HG03565 (cell line): Measurements from ENCODE around the gene EIF2B2.
A peak's percentile ranks its signal among the peaks of the same experiment; 100 is the strongest.

Source experiments
- ATAC-seq: cut with Tn5 transposase; IDR thresholded peaks from one replicate; pipeline ENCODE4 v1.9.1; 2021; ENCODE audit warnings: mild to moderate bottlenecking, moderate library complexity; ENCODE audit not compliant: unreplicated experiment

EIF2B2 gene

DNA sequence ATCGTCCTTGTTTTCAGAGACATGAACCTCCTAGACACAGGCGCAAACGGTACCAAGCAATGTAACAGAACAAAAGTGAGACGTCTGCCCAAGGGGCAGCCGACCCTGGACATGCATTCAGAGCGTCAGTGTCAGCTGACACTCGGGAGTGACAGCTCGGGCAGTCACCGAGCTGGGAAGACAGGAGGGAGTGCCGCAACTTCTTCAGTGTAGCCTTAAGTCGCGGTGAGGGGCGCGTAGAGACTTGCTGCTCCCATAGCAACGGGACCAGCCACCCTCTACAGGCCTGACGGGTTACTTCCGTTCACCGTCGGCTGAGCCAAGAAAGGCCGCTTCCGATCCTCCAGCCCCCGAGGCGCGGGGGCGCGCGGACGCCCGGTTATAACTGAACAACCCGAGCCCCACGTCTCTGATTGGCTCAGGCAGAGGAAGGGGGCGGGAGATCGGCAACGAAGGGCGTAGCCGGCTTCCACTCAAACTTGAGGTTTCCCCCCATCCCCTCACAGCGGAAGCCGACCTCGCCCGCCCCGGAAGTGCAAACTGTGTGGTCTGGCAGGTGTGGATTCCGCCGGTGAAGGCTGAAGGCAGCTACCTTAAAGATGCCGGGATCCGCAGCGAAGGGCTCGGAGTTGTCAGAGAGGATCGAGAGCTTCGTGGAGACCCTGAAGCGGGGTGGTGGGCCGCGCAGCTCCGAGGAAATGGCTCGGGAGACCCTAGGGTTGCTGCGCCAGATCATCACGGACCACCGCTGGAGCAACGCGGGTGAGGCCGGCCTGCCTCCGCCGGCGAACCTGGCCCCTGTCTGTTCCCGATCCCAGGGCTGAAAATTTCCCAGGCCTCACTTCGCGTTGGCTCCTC, at the start of gene EIF2B2:
Gene EIF2B2 (plus strand): TSS at position 530 of the 858 bp plus-strand sequence. CDS start 70 bp downstream, at position 600.
- peak; percentile 91 for ATAC-seq

- no peak for ATAC-seq
Observed at GRCh38 chr14:74953686-74954085, 49.0 kb upstream of the EIF2B2 start.

- ATAC-seq: no peak
Observed at GRCh38 chr14:74954232-74954946, 48.3 kb upstream of the EIF2B2 start.

DNA sequence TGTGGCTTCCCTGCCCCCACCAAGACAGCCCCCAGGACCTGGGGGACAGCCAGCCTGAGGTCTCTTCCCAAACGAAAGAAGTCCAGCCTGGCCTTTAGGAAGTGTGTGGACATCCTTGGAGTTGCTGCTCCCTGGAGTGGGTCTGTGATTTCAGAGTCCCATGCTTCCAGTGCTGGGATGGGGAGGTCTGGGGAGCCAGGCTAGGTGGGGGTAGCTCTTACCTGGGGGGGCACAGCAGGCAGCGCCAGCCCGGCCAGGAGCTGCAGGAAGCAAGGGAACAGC, 47.8 kb upstream of the EIF2B2 start:
- ATAC-seq: no peak

GRCh38 chr14:74955229-74956026, 47.3 kb upstream of the EIF2B2 start, which contains the start of gene PGF:
TSS of gene PGF (minus strand) at chr14:74955597. CDS start at chr14:74955242, 355 bp downstream.
- no peak for ATAC-seq

GRCh38 chr14:74956027-74956279, 46.8 kb upstream of the EIF2B2 start:
- ATAC-seq: no peak

DNA sequence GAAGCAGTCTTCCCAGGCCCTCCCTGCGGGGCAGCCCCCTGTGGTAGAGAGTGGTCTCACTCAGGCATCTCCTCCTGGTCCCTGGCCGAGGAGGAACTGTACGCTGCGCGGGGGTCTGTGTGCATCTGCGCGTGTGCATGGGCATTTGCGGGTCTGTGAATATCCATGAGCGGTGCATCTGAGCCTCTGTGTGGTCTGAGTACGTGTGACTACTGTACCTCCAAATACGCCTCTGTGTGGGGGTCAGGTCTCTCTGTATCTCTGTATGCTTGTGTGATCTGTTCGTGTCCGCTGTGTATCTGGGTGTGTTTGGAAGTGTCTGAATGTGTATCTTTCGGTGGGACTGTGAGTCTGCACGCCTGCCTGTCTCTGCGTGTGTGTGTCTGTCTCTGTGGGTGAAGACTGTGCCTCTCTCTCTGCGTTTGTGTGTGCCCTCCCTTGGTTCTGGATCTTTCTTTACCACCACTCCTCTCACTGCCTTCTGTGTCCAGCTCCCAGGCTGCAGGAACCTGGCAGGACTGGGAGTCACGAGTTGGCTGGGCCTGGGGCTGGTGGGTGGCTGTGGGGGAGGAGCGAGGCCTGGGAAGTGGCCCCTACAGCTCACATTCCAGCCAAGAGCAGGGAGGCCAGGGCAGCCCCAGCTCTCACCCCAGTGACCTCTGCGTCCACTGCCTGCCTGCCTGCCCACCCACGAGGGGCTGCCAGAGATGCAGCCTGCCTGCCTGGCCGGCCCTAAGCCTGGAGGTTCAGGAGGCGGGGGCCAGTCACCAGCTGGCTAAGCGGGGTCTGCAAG, 46.2 kb upstream of the EIF2B2 start:
- no peak for ATAC-seq

- ATAC-seq: no peak
Observed at GRCh38 chr14:74959596-74960180, 43.0 kb upstream of the EIF2B2 start.

- ATAC-seq: no peak
Observed at GRCh38 chr14:74960736-74961135, 42.0 kb upstream of the EIF2B2 start.

GRCh38 chr14:74961238-74961911, 41.3 kb upstream of the EIF2B2 start:
- ATAC-seq: no peak

- ATAC-seq: no peak
Observed at GRCh38 chr14:74962046-74962445, 40.7 kb upstream of the EIF2B2 start.

- no peak for ATAC-seq
Observed at GRCh38 chr14:74962493-74962892, 40.2 kb upstream of the EIF2B2 start.

- ATAC-seq: no peak
Observed at GRCh38 chr14:74963178-74963704, 39.5 kb upstream of the EIF2B2 start.

DNA sequence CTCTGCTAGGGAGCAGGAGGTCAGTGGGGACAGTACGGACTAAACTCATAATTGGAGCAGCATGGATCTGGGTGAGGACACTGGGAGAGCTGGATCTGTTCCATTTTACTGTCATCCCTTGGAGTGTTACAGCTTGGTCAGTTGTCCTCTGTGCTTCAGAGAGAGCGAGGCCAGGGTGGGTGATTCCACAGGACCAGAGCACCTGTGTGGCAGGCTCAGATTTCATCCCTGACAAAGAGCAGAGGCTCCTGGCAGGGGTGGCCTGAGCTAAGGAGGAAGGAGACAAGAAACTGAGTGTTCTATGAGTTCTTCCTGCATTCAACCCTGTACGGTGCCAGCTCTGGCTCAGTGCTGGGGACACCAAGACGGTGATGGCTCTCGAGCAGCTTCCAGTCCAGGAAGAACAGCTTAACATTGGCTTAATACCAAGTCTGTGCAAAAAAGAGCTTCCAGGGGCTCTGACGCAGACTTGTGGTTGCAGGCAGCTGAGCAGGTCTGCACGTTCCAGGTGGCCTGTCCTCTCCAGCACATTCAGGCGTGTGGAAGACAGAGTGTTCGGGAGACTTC, 38.9 kb upstream of the EIF2B2 start:
- ATAC-seq: no peak

DNA sequence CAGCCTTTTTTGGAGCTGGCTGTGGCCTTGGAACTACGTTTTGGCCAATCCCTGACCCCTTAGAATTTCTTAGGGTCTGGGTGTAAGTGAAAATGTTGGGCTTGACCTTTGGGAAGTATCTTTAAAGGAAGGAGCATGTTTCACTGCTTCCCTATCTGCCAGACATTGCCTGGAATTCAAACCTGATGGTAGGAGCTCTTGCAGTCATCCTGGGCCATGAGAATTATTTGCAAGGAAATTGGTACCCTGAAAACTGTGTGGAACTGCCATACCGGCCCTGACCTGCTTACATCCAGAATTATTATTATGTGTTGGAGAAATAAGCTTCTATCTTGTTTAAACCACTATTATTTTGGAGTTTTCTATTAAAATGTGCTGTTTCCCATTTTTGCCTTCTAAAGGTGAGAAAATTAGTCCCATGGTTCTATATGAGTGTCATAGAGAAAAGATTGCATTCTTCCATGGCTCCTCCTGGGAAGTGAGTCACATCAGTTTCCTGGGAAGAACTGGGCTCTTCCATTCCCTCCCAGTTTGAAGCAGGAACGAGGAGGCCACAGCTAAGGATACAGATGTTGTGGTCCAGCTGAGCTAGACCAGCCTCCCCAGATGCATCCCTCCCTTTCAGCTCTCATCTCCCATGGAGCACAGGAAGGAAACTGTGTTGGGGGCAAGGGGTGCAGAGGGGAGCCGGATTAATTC, 37.8 kb upstream of the EIF2B2 start:
- ATAC-seq: no peak

DNA sequence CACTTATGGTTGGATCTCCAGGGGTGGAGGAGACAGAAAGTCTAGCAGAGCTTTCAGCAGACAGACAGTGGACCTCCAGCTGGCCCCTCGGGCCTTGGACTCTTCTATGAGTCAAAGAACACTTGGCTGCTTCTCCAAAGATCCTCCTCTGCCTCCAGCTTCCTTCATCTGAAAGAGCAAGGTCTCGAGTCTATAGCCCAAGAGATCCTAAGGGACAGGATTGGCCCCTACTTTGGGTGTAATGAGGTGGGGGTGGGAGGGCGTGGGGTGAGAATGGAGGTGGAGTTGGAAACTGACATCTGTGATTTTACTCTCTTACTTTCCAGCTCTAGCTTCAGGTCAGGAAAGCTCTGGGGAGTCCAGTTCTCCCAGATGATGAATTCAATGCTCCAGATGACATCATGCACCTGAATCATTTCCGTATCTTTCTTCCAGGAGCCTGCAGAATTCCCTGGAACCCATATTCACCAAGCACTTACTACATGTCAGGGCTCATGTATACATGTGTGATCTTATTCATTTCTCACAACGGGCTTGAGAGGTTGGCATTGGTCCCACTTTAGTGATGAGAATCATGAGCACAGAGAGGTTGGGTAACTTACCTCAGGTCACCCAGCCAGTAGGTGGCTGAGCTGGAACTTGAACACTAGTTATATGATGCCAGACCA, 37.1 kb upstream of the EIF2B2 start:
- no peak for ATAC-seq

DNA sequence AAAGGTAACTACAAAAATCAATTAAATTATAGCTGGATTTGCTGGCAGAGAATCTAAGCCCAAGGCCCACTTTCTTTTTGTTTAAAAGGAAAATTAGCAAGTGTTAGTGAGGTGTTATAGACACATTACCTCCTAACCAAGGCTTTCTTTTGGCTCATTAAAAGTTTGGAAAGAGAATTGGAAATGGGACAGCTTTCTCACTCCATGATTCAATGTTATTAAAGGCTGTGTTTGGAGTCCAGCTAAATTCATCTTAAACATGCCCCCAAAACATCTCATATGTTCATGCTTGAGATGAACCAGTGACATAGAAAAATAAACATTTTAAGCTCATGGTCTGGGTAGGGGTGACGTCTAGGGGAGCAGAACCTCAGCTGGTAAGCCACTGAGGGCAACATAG, 33.9 kb upstream of the EIF2B2 start:
- no peak for ATAC-seq

GRCh38 chr14:74973003-74973653, 29.6 kb upstream of the EIF2B2 start:
- ATAC-seq: no peak
